DND-41 (cell line): Measurements from ENCODE around the gene SLC24A3.

Source experiments
- ATAC-seq: fragments of 200-7000 bp; cut with Tn5 transposase; 3 replicates; pipeline ENCODE4 v1.9.1; 2021; ENCODE audit warnings: low read depth; ENCODE audit not compliant: insufficient read depth
- DNase-seq: peaks from one replicate; pipeline ENCODE4 v3.0.0-alpha.2; 2020
- H2AFZ ChIP-seq: 2 replicates; pipeline ENCODE4 v1.6.0; 2012; ENCODE audit warnings: low read depth, low read length
- H3K27ac ChIP-seq: 2 replicates; pipeline ENCODE4 v1.5.1; 2012; ENCODE audit warnings: low read length, inconsistent platforms
- H3K27me3 ChIP-seq: fragments of 200-600 bp; sonication (generic); 2 replicates; pipeline ENCODE4 v1.6.0; 2012; ENCODE audit warnings: low read length, mild to moderate bottlenecking, inconsistent platforms; ENCODE audit not compliant: insufficient read depth, poor library complexity
- H3K36me3 ChIP-seq: 2 replicates; pipeline ENCODE4 v1.5.1; 2012; ENCODE audit warnings: low read length, inconsistent platforms; ENCODE audit not compliant: insufficient read depth
- H3K4me1 ChIP-seq: 2 replicates; pipeline ENCODE4 v1.5.1; 2012; ENCODE audit warnings: mild to moderate bottlenecking, low read length; ENCODE audit not compliant: insufficient read depth
- H3K4me2 ChIP-seq: 2 replicates; pipeline ENCODE4 v1.6.0; 2012; ENCODE audit warnings: mild to moderate bottlenecking, moderate library complexity, low read length, inconsistent platforms; ENCODE audit not compliant: insufficient read depth
- H3K4me3 ChIP-seq, 2 experiments: fragments of 200-600 bp in 1 of 2; shearing (Covaris generic) in 1 of 2; 2 replicates each; pipeline ENCODE4 v1.5.1; 2012 to 2016; ENCODE audit warnings: inconsistent platforms in 2 of 2, low read length in 2 of 2, mild to moderate bottlenecking in 2 of 2, low read depth in 1 of 2, moderate library complexity in 1 of 2
- H3K79me2 ChIP-seq: 2 replicates; pipeline ENCODE4 v1.6.0; 2012; ENCODE audit warnings: low read length, inconsistent platforms; ENCODE audit not compliant: insufficient read depth
- H3K9ac ChIP-seq: 2 replicates; pipeline ENCODE4 v1.6.0; 2012; ENCODE audit warnings: low read depth, mild to moderate bottlenecking, inconsistent platforms, low read length, moderate library complexity
- H3K9me3 ChIP-seq: 2 replicates; pipeline ENCODE4 v1.5.1; 2012; ENCODE audit warnings: low read length, moderate library complexity, mild to moderate bottlenecking, inconsistent platforms; ENCODE audit not compliant: insufficient read depth, severe bottlenecking
- H4K20me1 ChIP-seq: 2 replicates; pipeline ENCODE4 v1.6.0; 2012; ENCODE audit warnings: low read length; ENCODE audit not compliant: insufficient read depth
- EZH2 ChIP-seq: IDR thresholded peaks from 3 replicates; pipeline ENCODE4 v1.6.1; 2012; ENCODE audit warnings: borderline replicate concordance, low read depth, mild to moderate bottlenecking, moderate library complexity, low read length, inconsistent platforms; ENCODE audit not compliant: severe bottlenecking
- TF ChIP-seq, protein P1 (sequence below): IDR thresholded peaks from 2 replicates; pipeline ENCODE4 v1.5.1; 2012; ENCODE audit warnings: borderline replicate concordance, low read length, moderate library complexity, mild to moderate bottlenecking; ENCODE audit not compliant: poor library complexity, severe bottlenecking; ENCODE audit errors: extremely low read depth

Gene SLC24A3

DNA sequence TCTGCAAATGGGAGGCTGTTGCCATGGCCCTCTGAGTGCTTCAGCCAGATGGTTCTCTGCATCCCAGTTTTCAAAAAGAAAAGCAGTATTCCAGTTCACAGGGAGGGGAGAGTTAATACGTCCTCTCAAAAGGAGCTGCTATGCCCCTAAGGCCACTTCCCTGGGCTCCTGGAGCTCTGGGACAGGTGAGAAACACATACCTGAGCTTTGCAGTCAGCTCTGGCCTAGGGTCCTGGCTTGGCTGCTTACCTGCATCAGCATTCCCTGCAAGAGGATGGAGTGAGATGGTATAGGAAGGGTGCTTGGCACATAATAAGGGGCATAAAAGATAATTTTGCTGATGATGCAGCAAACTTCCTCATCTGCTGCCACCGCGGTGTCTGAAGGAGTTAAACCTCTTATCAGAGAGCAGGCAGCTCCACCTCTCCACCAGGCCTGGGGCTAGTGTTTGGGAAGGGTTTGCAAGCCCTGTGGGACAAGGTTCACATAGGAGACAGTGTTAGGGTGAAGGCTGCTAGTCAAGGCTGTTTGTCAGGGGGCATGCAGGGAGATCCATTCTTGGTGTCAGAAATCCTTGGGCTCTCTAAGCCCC lies 62.7 kb downstream of the SLC24A3 start:
- H2AFZ ChIP-seq, result no peak overlapping the region
- H3K4me1 ChIP-seq, result no peaks in the 10 kb centered on the region
- no peaks in the 10 kb centered on the region for H3K36me3 ChIP-seq
- H3K9ac ChIP-seq, result no peak overlapping the region
- H3K9me3 ChIP-seq, result no peaks in the 10 kb centered on the region
- H3K79me2 ChIP-seq, result no peaks in the 10 kb centered on the region
- H3K27me3 ChIP-seq, result no peaks in the 10 kb centered on the region
- no peaks in the 10 kb centered on the region for H4K20me1 ChIP-seq
- no peak for DNase-seq
- H3K27ac ChIP-seq, result no peak overlapping the region
- ATAC-seq, result no peak
- H3K4me3 ChIP-seq, result no peak overlapping the region
- TF ChIP-seq, protein P1, sequence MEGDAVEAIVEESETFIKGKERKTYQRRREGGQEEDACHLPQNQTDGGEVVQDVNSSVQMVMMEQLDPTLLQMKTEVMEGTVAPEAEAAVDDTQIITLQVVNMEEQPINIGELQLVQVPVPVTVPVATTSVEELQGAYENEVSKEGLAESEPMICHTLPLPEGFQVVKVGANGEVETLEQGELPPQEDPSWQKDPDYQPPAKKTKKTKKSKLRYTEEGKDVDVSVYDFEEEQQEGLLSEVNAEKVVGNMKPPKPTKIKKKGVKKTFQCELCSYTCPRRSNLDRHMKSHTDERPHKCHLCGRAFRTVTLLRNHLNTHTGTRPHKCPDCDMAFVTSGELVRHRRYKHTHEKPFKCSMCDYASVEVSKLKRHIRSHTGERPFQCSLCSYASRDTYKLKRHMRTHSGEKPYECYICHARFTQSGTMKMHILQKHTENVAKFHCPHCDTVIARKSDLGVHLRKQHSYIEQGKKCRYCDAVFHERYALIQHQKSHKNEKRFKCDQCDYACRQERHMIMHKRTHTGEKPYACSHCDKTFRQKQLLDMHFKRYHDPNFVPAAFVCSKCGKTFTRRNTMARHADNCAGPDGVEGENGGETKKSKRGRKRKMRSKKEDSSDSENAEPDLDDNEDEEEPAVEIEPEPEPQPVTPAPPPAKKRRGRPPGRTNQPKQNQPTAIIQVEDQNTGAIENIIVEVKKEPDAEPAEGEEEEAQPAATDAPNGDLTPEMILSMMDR, result no peak
- no peak for TF ChIP-seq EZH2
- no peak overlapping the region for H3K4me2 ChIP-seq

DNA sequence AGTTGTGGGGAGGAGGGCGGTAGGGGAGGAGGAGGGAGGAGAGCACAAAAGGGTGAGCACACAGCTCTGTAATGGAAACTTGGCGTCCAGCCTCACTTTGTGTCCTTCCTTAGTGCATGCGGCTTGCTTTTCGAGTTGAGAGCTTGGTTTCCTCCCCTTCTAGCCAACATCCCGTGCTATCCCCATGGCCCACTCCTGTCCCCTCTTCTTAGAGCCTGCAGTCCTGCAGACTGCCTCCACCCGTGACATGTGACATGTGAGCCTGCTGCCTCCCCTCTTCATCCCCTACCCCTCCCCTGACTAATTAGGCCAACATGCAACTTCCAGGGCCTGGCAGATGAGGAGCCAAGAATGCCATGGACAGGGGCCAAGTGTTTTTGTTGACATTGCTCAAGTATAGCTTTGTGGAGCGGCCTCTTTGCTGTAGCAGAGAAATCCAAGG lies 63.2 kb downstream of the SLC24A3 start:
- no peak overlapping the region for H3K4me3 ChIP-seq
- H4K20me1 ChIP-seq, result no peaks in the 10 kb centered on the region
- H3K27me3 ChIP-seq, result no peaks in the 10 kb centered on the region
- H3K36me3 ChIP-seq, result no peaks in the 10 kb centered on the region
- no peaks in the 10 kb centered on the region for H3K79me2 ChIP-seq
- H3K4me2 ChIP-seq, result no peak overlapping the region
- H3K9me3 ChIP-seq, result no peaks in the 10 kb centered on the region
- no peak for DNase-seq
- H2AFZ ChIP-seq, result no peak overlapping the region
- H3K4me1 ChIP-seq, result no peaks in the 10 kb centered on the region
- no peak overlapping the region for H3K27ac ChIP-seq
- no peak overlapping the region for H3K9ac ChIP-seq
- no peak for ATAC-seq
- TF ChIP-seq, protein P1, result no peak
- TF ChIP-seq EZH2, result no peak

DNA sequence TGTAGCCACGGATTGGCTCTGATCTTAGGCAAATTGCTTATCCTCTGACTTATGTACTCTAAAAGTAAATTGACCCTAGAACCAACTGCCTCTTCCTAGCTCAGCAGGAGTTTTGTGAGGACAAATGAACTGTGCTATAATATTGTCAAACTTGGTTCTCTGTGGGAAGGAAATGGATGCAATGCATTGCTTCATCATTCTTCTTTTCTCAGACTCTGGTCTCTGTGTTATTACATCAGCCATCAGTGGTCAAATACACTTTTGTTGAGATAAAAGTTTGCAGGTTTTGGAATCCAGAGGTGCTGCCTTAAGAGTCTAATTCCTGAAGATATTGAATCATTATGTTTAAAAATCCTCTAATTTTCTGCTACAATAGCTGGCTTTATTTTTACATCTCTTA lies 64.9 kb downstream of the SLC24A3 start:
- ATAC-seq, result no peak
- Histone ChIP-seq H3K79me2 (no peaks in the 10 kb centered on the region), H3K9ac (no peak overlapping the region), H3K9me3 (no peaks in the 10 kb centered on the region), H4K20me1 (no peaks in the 10 kb centered on the region), H3K4me3 (no peak overlapping the region), H3K27me3 (no peaks in the 10 kb centered on the region), H3K27ac (no peak overlapping the region), H2AFZ (no peak overlapping the region), H3K36me3 (no peaks in the 10 kb centered on the region), H3K4me2 (no peak overlapping the region), H3K4me1 (no peaks in the 10 kb centered on the region)
- TF ChIP-seq EZH2, result no peak
- TF ChIP-seq, protein P1, result no peak
- no peak for DNase-seq
